ENCODE measurements around the gene VKORC1L1.

DNA sequence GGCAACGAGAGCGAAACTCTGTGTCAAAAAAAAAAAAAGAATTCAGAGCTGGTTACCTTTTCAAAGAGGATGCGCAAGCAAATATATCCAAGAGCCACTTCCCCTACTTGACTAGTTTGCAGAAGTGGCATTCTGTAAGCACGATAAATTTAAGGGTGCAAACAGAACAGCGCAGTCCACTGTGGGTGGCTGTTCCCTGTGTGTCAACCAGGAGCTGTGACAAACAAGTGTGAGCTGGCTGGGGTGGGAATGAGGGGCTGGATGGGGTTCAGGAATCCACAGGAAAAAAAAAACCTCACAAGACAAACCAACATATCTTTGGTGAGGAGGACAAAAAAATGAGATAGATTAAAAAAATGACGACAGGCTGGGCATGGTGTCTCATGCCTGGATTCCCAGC lies 93.3 kb downstream of the VKORC1L1 start:
- TF ChIP-seq, protein P1, sequence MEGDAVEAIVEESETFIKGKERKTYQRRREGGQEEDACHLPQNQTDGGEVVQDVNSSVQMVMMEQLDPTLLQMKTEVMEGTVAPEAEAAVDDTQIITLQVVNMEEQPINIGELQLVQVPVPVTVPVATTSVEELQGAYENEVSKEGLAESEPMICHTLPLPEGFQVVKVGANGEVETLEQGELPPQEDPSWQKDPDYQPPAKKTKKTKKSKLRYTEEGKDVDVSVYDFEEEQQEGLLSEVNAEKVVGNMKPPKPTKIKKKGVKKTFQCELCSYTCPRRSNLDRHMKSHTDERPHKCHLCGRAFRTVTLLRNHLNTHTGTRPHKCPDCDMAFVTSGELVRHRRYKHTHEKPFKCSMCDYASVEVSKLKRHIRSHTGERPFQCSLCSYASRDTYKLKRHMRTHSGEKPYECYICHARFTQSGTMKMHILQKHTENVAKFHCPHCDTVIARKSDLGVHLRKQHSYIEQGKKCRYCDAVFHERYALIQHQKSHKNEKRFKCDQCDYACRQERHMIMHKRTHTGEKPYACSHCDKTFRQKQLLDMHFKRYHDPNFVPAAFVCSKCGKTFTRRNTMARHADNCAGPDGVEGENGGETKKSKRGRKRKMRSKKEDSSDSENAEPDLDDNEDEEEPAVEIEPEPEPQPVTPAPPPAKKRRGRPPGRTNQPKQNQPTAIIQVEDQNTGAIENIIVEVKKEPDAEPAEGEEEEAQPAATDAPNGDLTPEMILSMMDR (IDR thresholded peaks at IDR 0.05; ENCODE audit: insufficient read depth, low read length), result no peak
- TF ChIP-seq SPI1 (IDR thresholded peaks at IDR 0.05; ENCODE audit: borderline replicate concordance, low read depth) (peak; percentile 18; the same call in 1 of the 2 replicates), POLR2AphosphoS5 (IDR thresholded peaks at IDR 0.05; ENCODE audit: low read depth) (no peak), GABPA (IDR thresholded peaks at IDR 0.05; ENCODE audit: low read depth) (no peak)
